Urinary bladder (tissue), 4 donors: ENCODE results near the gene SPATA46. TPM values are rescaled to one million over a fixed set of nuclear protein-coding genes. Genes with fewer than 3 reads are reported as not detected.
"Not testable (repeated sequence)": the region's sequence is repeated elsewhere in the genome, so short reads cannot be mapped to it uniquely, and the experiment has no call there.

ENCODE experiments used
- DNase-seq: peaks from one replicate; pipeline ENCODE4 v3.0.0-alpha.2; 2015; ENCODE audit errors: extremely low spot score
- H3K27ac ChIP-seq: one replicate; pipeline ENCODE4 v1.5.1; 2013; ENCODE audit warnings: low read depth, mild to moderate bottlenecking, moderate library complexity
- H3K36me3 ChIP-seq: one replicate; pipeline ENCODE4 v1.6.1; 2013; ENCODE audit warnings: mild to moderate bottlenecking, moderate library complexity; ENCODE audit not compliant: insufficient read depth
- H3K4me1 ChIP-seq: one replicate; pipeline ENCODE4 v1.6.1; 2013; ENCODE audit warnings: mild to moderate bottlenecking, moderate library complexity; ENCODE audit not compliant: insufficient read depth
- H3K4me3 ChIP-seq: one replicate; pipeline ENCODE4 v1.5.1; 2013; ENCODE audit warnings: low read depth, low read length
- WGBS: extraction: QIAGEN DNeasy Blood & Tissue Kit; methylation state at CpG from one replicate; pipeline ENCODE4 v1.1.7; 2013; 5-methylcytosine and 5-hydroxymethylcytosine counted together
- polyA plus RNA-seq: library from polyadenylated mRNA; stranded (reverse); fragments of 200-250 nt; gene quantifications from one replicate; pipeline ENCODE4 v1.2.3, GENCODE V29; 2013
- total RNA-seq: library from RNA; depleted of rRNA; stranded (reverse); fragments of >200 nt; gene quantifications from one replicate; pipeline ENCODE4 v1.2.3, GENCODE V29; 2014
- donor health status: healthy with polysubstance abuse.
- donor health status: healthy.

The SPATA46 gene
- total and polyA plus RNA-seq, 2 donors = not detected

DNA sequence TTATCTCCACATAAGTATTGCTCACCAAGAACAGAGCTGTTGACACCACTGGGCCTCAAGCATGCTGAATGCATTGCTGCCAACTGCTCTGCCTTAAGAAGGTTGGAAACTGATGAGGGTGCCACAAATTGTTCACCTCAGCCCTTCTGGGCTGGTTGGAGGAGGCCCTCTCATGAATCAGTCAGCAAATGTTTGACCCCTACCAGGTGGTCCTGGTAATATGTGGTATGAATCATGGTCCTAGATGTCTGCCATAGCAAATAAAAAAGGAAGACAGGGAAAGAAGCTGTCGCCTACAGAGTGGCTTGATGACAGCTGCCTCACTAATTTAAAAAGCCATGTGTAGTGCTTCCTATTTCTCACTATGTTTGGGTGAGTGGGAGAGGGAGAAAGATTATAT is 12.2 kb downstream of the SPATA46 start:
- no peaks in the 10 kb centered on the region for H3K36me3 ChIP-seq
- H3K27ac ChIP-seq = no peak overlapping the region
- 95% methylated on average over 1 of the region's 1 CpG for WGBS
- H3K4me1 ChIP-seq = no peaks in the 10 kb centered on the region
- no peak overlapping the region for H3K4me3 ChIP-seq
- DNase-seq = no peak

DNA sequence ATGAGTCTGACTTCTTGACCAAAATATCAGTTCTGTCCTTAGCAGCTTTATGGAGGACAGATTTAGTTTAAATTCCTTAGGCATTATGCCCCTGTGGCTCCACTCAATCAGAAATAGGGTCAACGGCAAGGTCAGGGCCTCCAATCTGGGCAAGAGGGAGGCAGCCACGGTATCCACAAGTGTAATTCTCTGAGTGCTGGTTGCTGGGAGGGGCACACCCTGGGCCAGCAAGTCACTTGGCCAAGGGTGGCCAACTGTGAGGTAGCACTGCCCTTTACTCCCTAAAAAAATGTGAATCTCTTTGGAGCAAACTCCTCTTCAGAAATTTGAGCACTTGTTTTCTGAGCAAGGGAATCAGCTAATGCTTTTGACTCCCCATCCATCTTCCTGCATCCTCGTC is 12.8 kb downstream of the SPATA46 start:
- no peaks in the 10 kb centered on the region for H3K4me1 ChIP-seq
- 90% methylated on average over 3 of the region's 3 CpGs for WGBS
- H3K4me3 ChIP-seq = no peak overlapping the region
- no peak overlapping the region for H3K27ac ChIP-seq
- no peak for DNase-seq
- H3K36me3 ChIP-seq = no peaks in the 10 kb centered on the region

DNA sequence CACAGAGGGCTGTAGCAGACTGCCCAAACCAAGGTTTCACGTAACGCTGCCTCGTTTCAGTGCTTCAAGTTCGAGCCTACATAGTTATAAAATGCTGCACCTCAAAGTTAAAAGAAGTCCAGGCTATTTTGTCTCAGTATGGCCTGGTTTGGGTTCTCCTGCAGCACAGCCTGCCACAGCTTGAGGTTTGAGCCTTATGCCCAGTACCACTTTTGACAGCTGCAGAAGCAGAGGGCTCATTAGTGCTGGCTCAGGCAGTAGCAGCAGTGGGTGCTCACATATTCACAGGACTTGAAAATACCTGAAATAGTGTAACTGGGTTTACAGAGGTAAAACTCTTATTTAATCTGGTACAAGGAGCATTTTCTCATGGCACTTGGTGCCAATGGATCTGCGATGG is 15.3 kb downstream of the SPATA46 start:
- Histone ChIP-seq H3K4me1 (no peaks in the 10 kb centered on the region), H3K36me3 (peaks cover 3% of the 10 kb centered on the region), H3K4me3 (no peak overlapping the region), H3K27ac (no peak overlapping the region)
- DNase-seq = no peak
- 91% methylated on average over 5 of the region's 5 CpGs for WGBS

DNA sequence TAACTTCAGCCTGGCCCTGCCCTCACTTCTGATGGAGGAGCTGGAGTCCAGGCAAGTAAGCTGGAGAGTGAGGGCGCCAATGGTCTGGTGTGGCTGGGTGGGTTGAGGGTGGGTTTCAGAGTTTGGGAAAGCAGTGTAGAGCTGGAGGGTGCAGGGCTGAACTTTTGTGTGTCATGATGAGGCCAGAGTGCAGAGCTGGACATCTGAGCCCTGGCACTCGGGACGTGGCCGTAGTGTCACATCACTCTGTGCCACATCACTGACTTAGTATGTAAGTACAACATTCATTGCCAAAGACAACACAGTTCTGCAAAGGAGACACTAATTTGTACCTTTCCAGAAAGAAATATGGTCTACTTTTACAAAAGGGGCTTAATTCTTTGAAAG is 15.8 kb downstream of the SPATA46 start:
- DNase-seq = no peak
- WGBS = 97% methylated on average over 4 of the region's 4 CpGs
- Histone ChIP-seq H3K4me1 (no peaks in the 10 kb centered on the region), H3K36me3 (peaks cover 3% of the 10 kb centered on the region), H3K4me3 (no peak overlapping the region), H3K27ac (no peak overlapping the region)

DNA sequence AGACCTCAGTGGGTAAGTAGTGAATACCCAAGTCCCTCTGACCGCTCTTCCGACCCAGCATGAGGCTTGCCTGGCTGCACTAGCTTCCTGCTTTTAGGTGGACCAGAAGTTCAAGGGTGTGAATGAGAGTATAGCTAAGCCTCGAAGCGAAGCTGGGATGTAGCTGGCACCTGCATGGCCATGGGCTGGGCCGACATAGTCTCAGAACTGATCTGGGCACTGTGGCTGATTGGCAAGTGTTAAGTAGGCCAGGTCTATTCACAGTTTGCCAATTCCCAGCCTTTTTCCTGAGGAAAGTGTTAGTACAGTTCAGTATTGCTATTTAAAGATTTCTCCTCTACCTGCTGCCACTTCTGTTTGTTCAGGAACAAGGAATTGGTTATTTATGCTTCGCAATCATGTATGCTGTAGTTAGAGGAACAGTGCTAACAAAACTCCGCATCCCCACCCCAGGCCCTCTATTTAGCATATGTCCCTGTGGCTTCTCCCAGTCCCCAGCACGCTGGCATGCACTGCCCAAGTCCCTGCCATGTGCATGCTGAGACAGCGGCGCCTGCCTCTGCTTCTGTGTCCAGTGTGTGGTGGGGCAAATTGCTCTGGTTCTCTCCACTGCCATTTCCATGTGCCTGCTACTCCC is 16.3 kb downstream of the SPATA46 start:
- Histone ChIP-seq H3K4me3 (no peak overlapping the region), H3K4me1 (no peaks in the 10 kb centered on the region), H3K36me3 (peaks cover 3% of the 10 kb centered on the region), H3K27ac (no peak overlapping the region)
- 95% methylated on average over 10 of the region's 10 CpGs for WGBS
- no peak for DNase-seq

DNA sequence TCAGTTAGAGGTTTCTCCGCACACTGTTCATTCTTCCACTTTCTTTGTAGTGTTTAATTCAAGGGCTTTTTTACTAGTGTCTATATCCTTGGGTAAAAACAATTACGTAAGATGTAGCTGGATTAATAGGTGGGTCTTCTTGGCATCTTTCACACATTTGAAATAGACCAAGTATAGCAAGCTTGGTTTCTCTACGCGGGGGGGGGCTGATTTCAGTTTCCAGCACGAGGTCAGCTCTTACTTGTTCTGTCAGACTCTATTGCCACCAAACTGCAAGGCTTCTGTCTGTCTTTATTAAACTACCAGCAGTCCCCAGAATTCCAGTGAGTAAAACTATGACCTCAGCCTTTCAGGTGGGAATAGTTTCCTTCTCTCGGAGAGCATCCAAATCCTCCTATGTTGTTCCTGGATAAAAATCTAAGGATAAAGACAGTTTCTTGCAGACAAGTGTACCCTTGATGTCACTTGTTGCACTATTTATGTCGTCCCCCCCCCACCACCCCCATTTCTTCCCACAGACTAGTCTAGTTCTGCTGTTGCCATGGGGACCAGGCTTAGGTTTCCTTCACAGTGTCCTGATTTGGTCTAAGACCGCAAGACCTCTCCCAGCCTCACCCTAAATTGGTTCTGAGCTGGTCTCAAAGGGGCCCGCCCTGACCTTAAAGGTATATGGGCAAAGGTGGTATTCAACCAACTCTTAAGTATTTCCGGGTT is 17.0 kb downstream of the SPATA46 start:
- no peak overlapping the region for H3K27ac ChIP-seq
- no peak for DNase-seq
- WGBS = 95% methylated on average over 10 of the region's 10 CpGs
- H3K4me1 ChIP-seq = no peaks in the 10 kb centered on the region
- H3K36me3 ChIP-seq = peaks cover 3% of the 10 kb centered on the region
- no peak overlapping the region for H3K4me3 ChIP-seq

DNA sequence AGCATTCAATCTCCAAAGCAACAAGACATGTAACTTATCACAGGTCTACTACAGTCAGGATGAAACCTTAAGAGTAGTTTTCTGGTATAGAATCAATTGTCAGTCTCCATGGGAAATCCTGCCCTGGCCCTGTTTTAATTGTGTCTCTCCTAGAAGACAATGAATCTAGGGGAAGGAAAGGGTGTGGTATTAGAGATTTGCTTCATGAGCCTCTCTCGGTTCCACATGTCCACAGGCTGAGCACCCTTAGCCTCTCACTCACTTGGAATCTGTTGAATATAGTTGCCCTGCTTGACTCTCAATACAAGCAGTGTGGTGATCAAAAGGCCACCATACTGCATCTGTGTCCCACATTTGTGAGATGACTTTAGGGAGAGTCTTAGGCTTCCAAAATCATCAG is 17.7 kb downstream of the SPATA46 start:
- H3K36me3 ChIP-seq = peaks cover 3% of the 10 kb centered on the region
- no peak overlapping the region for H3K27ac ChIP-seq
- no peak overlapping the region for H3K4me3 ChIP-seq
- no peaks in the 10 kb centered on the region for H3K4me1 ChIP-seq
- 69% methylated on average over 1 of the region's 1 CpG for WGBS
- DNase-seq = no peak

DNA sequence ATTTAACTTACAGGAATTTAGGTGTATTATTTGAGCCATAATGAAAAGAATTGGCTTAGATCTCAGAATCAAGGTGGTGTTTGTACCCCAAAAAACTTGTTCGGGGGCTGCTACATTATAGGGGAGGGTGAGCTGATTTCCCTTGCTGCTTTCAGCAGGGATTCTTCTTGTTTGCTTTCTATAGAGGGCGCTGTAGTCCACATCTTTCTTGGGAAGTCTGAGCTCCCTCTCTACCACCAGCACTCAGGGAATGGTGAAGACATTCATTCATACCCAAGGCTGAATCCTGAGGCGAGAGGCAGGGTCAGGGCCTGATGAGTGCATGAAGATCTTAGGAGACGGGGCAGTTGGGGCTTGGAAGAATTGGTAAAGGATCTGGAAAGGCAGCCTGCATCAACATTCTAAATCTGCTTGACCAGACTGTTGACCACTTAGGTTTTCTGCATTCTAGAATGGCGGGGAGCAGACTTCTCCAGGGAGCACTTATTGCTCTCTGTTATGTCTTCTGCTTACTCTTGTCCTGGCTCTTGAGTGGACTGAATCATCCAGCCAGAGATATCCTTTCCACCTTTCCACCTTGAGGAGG is 18.9 kb downstream of the SPATA46 start:
- Histone ChIP-seq H3K36me3 (peaks cover 3% of the 10 kb centered on the region), H3K27ac (no peak overlapping the region), H3K4me1 (no peaks in the 10 kb centered on the region), H3K4me3 (no peak overlapping the region)
- DNase-seq = no peak
- WGBS = 55% methylated on average over 5 of the region's 5 CpGs

DNA sequence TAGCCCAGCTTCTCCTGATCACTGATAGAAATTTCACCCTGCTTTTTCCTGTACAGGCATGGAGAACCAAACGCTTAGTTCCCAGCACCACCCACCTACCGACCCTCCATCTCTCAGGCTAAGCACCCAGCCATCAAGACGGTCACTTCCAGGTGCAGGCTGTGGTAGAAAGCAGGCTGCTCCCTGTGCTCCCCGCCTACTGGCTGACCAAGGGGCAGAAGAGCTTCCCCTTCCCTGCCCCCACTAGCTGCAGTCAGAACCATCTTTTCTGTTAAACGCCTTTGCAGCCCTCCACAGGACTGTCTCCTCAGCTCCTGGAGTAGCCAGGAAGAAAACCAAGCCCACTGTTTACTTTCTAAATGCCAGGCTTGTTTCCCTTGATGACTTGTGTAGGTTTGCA is 23.0 kb downstream of the SPATA46 start:
- peaks cover 3% of the 10 kb centered on the region for H3K36me3 ChIP-seq
- H3K4me1 ChIP-seq = peaks cover 3% of the 10 kb centered on the region
- H3K4me3 ChIP-seq = no peak overlapping the region
- no peak for DNase-seq
- no peak overlapping the region for H3K27ac ChIP-seq
- 78% methylated on average over 5 of the region's 5 CpGs for WGBS

DNA sequence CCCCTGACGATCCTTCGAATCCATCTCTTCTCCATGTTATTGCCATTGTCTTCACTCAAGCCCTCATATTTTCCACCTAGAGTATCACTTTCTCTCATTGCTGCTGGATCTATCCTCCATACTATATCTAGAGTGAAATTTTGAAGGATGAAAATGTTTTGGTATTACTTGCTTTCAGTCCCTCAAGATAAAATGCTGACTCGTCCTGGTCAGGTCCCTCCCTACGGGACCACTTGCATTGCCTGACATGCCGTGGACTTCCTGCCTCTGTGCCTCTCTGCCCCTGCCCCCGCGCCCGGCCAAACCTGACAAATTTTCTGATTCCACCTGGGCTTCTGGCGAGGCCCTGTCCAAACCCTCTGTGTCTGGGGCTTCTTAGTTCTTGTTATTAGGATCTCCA is 23.6 kb downstream of the SPATA46 start:
- DNase-seq = no peak
- WGBS = 90% methylated on average over 9 of the region's 9 CpGs
- no peak overlapping the region for H3K4me3 ChIP-seq
- peaks cover 3% of the 10 kb centered on the region for H3K36me3 ChIP-seq
- no peak overlapping the region for H3K27ac ChIP-seq
- peaks cover 3% of the 10 kb centered on the region for H3K4me1 ChIP-seq

DNA sequence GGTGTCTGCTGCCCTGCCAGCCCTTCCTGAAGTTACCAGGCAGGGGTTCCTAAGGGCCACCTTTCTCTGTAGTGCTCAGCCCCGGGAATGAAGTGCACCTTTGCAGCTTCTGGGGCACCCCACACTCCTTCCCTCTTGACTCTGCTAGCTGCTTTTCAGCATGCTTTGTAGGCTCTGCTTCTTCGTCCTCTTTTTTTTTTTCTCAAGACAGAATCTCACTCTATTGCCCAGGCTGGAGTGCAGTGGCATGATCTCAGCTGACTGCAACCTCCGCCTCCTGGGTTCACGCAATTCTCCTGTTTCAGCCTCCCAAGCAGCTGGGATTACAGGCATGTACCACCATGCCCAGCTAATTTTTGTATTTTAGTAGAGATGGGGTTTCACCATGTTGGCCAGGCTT is 24.8 kb downstream of the SPATA46 start:
- whole genome bisulfite sequencing = 66% methylated on average over 4 of the region's 4 CpGs
- H3K4me1 ChIP-seq, H3K27ac ChIP-seq, DNase-seq, H3K36me3 ChIP-seq, H3K4me3 ChIP-seq: not testable (repeated sequence)

DNA sequence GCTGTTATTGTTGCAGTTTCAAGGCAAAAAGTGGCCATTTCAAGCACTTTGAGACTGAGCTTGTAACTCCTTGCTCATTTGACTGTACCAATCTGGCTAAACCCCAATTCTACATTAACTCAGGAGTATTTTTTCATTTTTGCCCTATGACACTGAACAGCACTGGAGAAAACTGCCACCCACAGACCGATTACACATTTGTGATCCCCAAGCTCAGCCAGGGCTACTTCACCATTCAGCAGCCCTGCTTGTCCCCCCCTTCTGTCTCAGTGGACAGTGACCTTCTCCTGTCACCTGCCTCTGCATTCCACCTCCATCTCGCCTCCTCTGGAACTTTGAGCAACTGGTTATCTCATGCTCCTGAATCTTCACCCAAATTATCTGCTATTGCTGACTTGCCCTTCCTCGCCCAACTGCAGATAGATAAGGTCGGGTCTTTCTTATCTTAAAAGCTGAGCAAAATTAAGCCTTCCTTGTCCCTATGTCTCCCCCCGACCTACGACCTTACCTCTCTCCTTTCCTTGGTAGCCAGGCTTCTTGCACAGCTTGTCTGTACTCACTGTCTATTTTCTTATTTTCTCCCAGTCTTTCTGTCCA is 25.3 kb downstream of the SPATA46 start:
- Histone ChIP-seq H3K36me3 (no peaks in the 10 kb centered on the region), H3K4me1 (peaks cover 3% of the 10 kb centered on the region), H3K27ac (no peak overlapping the region), H3K4me3 (no peak overlapping the region)
- no peak for DNase-seq
- WGBS = 84% methylated on average over 6 of the region's 6 CpGs

DNA sequence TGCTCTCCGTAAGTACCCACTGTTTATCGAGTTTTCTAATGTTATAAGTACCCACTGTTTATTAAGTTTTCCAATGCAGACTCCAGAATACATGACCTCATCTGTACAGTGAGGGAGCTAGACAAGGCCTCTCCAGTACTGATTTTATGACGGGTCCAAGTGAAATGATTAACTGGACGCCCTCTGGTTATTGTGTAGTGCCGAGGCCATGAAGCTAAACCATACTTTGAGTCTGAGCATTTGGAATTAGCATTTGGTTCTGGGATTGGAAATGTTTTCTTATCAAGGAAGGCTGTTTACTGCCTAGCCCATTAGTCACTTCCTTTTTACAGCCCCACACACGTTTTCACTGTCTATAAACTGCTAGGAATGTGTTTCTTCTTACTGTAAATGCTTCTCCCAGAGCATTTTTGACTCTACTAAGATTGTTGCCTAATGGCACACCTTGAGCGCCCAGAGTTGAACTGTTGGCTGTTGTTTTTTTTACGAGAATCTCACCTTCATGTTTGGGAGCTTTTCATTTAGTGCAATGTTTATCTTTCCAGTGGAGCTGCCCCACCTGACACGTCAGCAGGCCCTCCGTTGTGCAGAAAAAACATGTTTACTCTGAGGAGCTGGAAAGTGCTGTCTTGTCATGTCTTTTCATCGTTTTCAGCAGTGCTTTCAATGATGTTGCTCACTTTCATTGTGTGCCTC is 26.9 kb downstream of the SPATA46 start:
- Histone ChIP-seq H3K36me3 (no peaks in the 10 kb centered on the region), H3K27ac (no peak overlapping the region), H3K4me1 (peaks cover 3% of the 10 kb centered on the region), H3K4me3 (no peak overlapping the region)
- 50% methylated on average over 11 of the region's 11 CpGs for WGBS
- peak; percentile 11 for DNase-seq
